OCI-LY7 (cell line): ENCODE measurements around the gene SCN1A.

ENCODE experiments used
- CTCF ChIP-seq: fragments of 200-600 bp; sonication (generic); conservative IDR thresholded peaks from 2 replicates; pipeline ENCODE4 v1.5.1; 2014; ENCODE audit warnings: mild to moderate bottlenecking, antibody characterized with exemption, low read length, moderate library complexity, mixed read lengths
- EZH2phosphoT487 ChIP-seq: fragments of 200-600 bp; sonication (generic); IDR thresholded peaks from 2 replicates; pipeline ENCODE4 v1.6.1; 2018; ENCODE audit warnings: low read depth, borderline replicate concordance, mild to moderate bottlenecking, mixed run types, antibody characterized with exemption, low read length, moderate library complexity, mixed read lengths

GRCh38 chr2:166127217-166128155 lies at the start of gene SCN1A:
- TF ChIP-seq CTCF, result peak; percentile 84
- TF ChIP-seq EZH2phosphoT487, result no peak
